D721Med (cell line): Measurements from ENCODE around the gene SCRG1.

Experiments
- DNase-seq: peaks from one replicate; pipeline ENCODE4 v3.0.0; 2011; ENCODE audit warnings: low spot score; ENCODE audit not compliant: insufficient read length
- FAIRE-seq: peaks from 2 replicates; lab custom pipeline; 2011; peaks lifted over from hg19 to GRCh38; lab: Jason Lieb, UNC
- CTCF ChIP-seq: IDR thresholded peaks from 2 replicates; pipeline ENCODE4 v1.5.1; 2012; ENCODE audit warnings: mild to moderate bottlenecking, control low read depth; ENCODE audit not compliant: insufficient read depth; ENCODE audit errors: missing control alignments

SCRG1 gene

GRCh38 chr4:173413036-173413435, 14.1 kb upstream of the SCRG1 start:
- FAIRE-seq (no peak), DNase-seq (no peak)
- TF ChIP-seq CTCF, result no peak

- FAIRE-seq (no peak), DNase-seq (no peak)
- TF ChIP-seq CTCF, result no peak
These were observed 12.3 kb upstream of the SCRG1 start for GRCh38 chr4:173411106-173411693.

- FAIRE-seq (no peak), DNase-seq (no peak)
- TF ChIP-seq CTCF, result no peak
These were observed 11.2 kb upstream of the SCRG1 start for GRCh38 chr4:173410079-173410478.

- no peak for TF ChIP-seq CTCF
- DNase-seq (no peak), FAIRE-seq (no peak)
These were observed 7.1 kb upstream of the SCRG1 start for GRCh38 chr4:173405840-173406606.

GRCh38 chr4:173404296-173404865, 5.5 kb upstream of the SCRG1 start:
- DNase-seq (no peak), FAIRE-seq (no peak)
- TF ChIP-seq CTCF, result no peak

GRCh38 chr4:173403051-173403450, 4.1 kb upstream of the SCRG1 start:
- DNase-seq (no peak), FAIRE-seq (no peak)
- TF ChIP-seq CTCF, result no peak

GRCh38 chr4:173401063-173401462, 2.1 kb upstream of the SCRG1 start:
- TF ChIP-seq CTCF, result no peak
- no peak for DNase-seq
- no peak for FAIRE-seq
